Activated naive CD4-positive, alpha-beta T cell treated with Interleukin-2 at 50 U/mL for 16 hours (primary cell): ENCODE results near the gene DCTN1.

ENCODE experiments used
- DNase-seq: peaks from one replicate; pipeline ENCODE4 v3.0.0-alpha.2; 2020

The DCTN1 gene

DNA sequence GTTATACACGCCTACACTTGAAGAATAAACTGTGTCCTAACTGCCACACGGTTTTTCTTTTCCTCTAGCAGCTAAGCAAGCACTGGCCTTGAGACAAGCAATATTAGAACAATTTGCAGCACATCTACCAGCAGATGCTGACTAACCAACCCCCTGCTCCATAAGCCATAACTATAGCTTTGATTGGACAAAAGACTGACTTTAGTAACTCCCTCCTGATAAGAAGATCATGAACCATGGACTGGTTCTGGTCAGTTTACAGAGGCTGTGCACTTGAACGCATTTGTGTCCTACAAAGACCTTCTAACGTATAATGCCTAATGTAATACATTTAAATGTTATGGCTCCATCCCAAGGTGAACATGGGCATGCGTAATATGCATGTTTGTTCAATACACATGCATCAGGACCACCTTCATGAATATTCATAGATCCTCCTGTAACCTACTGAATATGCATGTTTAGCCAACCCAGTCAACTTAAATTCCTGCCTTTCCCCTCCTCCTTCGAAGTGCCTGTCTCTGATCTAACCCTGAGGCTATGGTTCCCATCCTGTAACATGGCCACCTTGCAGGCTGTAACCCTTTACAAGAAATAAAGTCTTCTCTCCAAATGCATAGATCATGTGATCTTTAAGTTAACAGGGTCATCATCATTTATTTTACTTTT lies 63.4 kb downstream of the DCTN1 start:
- DNase-seq: no peak

DNA sequence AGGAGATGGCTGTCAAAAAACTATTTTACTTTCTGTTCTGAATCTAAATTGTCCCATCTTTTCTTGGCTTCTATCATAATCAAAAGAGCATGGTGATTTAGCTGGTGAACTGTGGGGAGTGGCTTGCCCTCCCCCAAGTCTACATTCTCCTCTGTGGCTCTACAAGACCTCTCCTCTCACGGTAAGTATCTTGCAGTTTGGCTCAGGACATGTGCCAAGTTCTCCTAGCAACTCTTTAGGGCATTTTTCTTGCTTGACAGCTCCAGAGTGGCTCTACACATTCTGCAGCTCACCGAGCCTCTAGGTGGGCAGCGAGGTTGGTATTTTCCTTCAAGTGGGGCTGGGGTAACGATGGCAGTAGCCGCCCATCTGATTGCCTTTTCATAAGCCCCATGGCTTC lies 66.0 kb downstream of the DCTN1 start:
- no peak for DNase-seq

DNA sequence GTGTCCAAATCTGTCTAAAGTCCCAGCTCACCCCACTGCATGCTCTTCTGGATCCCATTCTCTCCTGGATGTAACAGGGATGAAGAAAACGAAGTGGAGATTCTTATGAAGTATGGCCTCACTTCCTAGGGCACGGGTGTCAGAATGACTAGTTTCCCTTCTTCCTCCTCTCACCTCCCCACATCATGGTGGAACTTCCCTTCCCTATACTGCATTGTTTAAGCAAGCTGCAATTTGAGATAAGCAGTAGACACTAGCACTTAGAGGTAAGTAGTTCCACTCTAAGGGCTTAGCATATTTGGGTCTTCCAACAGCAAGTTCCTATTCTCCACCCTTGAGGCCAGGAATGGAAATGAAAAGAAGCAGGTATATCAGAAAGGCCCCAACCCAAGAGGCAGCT lies 66.6 kb downstream of the DCTN1 start:
- DNase-seq: no peak

DNA sequence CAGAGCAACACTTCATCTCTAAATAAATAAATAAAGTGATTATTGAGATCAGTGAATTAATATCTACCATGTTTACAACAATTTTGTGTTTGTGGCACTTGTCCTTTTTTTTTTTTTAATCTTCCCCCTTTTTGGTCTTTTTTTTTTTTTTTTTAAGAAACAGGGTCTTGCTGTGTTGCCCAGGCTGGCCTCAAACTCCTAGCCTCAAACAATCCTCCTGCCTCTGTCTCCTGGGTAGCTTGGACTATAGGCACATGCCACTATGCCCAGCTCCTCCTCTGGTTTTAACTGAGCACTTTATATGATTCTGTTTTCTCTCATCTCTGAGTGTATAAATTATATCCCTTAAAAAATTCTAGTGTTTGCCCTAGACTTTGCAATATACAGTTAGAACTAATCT lies 67.2 kb downstream of the DCTN1 start:
- no peak for DNase-seq
